ENCODE data around the gene ZNF784.

ZNF784 gene

GRCh38 chr19:55663846-55664536 is 39.6 kb upstream of the ZNF784 start:
- ChIA-PET CTCF (interaction anchor here (1.2 to 1.4 kb wide), 2 partner anchors 9 to 11 kb away, joined by 4 read pairs; no protein-coding TSS in a partner anchor), POLR2A (no interaction called here)
- Histone ChIP-seq H3K27me3 (replicated peaks in 2 of 5; ENCODE audit: control insufficient read depth in 4 of 5, insufficient read depth in 5 of 5, low read length in 4 of 5) (no peaks in the 10 kb centered on the region), H3K4me1 (ENCODE audit: control extremely low read depth in 1 of 4, control insufficient read depth in 4 of 4, insufficient read depth in 4 of 4, low read length in 3 of 4) (peaks cover 0 to 10% (median 3%) of the 10 kb centered on the region in 4 experiments), H3K27ac (ENCODE audit: insufficient read depth in 1 of 2, low read depth in 1 of 2, low read length in 2 of 2, poor library complexity in 1 of 2, severe bottlenecking in 2 of 2) (no peak overlapping the region), H3K36me3 (ENCODE audit: control insufficient read depth in 4 of 4, insufficient read depth in 4 of 4, low read length in 3 of 4) (peaks cover 14 to 93% (median 72%) of the 10 kb centered on the region in 4 experiments), H3K9me3 (ENCODE audit: control extremely low read depth in 1 of 5, control insufficient read depth in 4 of 5, insufficient read depth in 2 of 5, low read depth in 1 of 5, low read length in 4 of 5) (no peaks in the 10 kb centered on the region), H3K4me3 (ENCODE audit: control insufficient read depth in 1 of 7, extremely low read depth in 1 of 7, insufficient read depth in 4 of 7, low read depth in 2 of 7, low read length in 6 of 7) (no peak overlapping the region)
- no peak for DNase-seq
- 97% methylated on average over 19 of the region's 20 CpGs for WGBS (ENCODE audit: insufficient coverage)

DNA sequence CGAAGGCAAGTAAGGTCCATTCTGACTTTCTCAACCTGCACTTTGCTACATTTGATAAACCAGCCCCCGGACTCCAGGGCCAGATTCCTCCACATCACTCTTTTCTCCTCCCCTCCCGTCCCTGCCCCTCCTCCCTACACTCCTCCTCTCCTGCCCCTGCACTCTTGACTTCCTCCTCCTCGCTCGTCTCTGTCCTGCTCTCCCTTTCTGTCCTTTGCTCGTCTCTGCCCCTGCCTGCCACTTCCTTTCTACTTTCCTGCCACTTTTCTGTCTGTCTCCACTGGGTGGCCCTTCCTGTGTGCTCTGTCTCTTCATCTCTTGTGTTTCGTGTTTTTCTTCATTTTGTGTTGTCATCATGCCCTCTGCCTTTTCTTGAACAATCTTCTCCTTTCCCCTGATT is 37.5 kb upstream of the ZNF784 start:
- Histone ChIP-seq H3K27ac (ENCODE audit: insufficient read depth in 1 of 2, low read depth in 1 of 2, low read length in 2 of 2, poor library complexity in 1 of 2, severe bottlenecking in 2 of 2) (no peak overlapping the region), H3K4me1 (ENCODE audit: control extremely low read depth in 1 of 4, control insufficient read depth in 4 of 4, insufficient read depth in 4 of 4, low read length in 3 of 4) (peaks cover 6 to 32% (median 21%) of the 10 kb centered on the region in 4 experiments), H3K9me3 (ENCODE audit: control extremely low read depth in 1 of 5, control insufficient read depth in 4 of 5, insufficient read depth in 2 of 5, low read depth in 1 of 5, low read length in 4 of 5) (no peaks in the 10 kb centered on the region), H3K27me3 (replicated peaks in 2 of 5; ENCODE audit: control insufficient read depth in 4 of 5, insufficient read depth in 5 of 5, low read length in 4 of 5) (no peaks in the 10 kb centered on the region), H3K36me3 (ENCODE audit: control insufficient read depth in 4 of 4, insufficient read depth in 4 of 4, low read length in 3 of 4) (peaks cover 15 to 90% (median 63%) of the 10 kb centered on the region in 4 experiments), H3K4me3 (ENCODE audit: control insufficient read depth in 1 of 7, extremely low read depth in 1 of 7, insufficient read depth in 4 of 7, low read depth in 2 of 7, low read length in 6 of 7) (no peak overlapping the region)
- DNase-seq, result no peak
- 75% methylated on average over 7 of the region's 7 CpGs for WGBS (ENCODE audit: insufficient coverage)
- CTCF ChIA-PET, result no interaction called here
- POLR2A ChIA-PET, result no interaction called here

DNA sequence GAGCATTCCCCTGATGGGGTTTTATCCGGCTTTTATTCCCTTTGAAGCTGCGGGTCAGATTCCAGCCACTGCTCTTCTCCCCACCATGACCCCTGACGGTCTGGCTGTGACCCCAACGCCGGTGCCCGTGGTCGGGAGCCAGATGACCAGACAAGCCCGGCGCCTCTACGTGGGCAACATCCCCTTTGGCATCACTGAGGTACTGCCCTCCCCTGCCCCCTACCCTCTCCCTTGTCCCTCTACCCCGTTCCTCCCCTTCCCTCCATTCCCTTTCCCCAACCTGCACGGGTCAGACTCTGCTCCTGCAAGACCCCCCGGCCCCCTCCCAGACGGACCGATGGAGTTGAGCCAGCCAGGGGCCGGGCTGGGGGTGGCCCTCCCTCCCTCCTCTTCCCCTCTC is 36.6 kb upstream of the ZNF784 start:
- peaks cover 15 to 86% (median 58%) of the 10 kb centered on the region in 4 experiments for H3K36me3 ChIP-seq (ENCODE audit: control insufficient read depth in 4 of 4, insufficient read depth in 4 of 4, low read length in 3 of 4)
- CTCF ChIA-PET, result no interaction called here
- WGBS (ENCODE audit: insufficient coverage), result 95% methylated on average over 12 of the region's 16 CpGs
- POLR2A ChIA-PET, result no interaction called here
- peaks cover 14 to 40% (median 29%) of the 10 kb centered on the region in 4 experiments for H3K4me1 ChIP-seq (ENCODE audit: control extremely low read depth in 1 of 4, control insufficient read depth in 4 of 4, insufficient read depth in 4 of 4, low read length in 3 of 4)
- H3K27me3 ChIP-seq (replicated peaks in 2 of 5; ENCODE audit: control insufficient read depth in 4 of 5, insufficient read depth in 5 of 5, low read length in 4 of 5), result no peaks in the 10 kb centered on the region
- no peaks in the 10 kb centered on the region for H3K9me3 ChIP-seq (ENCODE audit: control extremely low read depth in 1 of 5, control insufficient read depth in 4 of 5, insufficient read depth in 2 of 5, low read depth in 1 of 5, low read length in 4 of 5)
- H3K4me3 ChIP-seq (ENCODE audit: control insufficient read depth in 1 of 7, extremely low read depth in 1 of 7, insufficient read depth in 4 of 7, low read depth in 2 of 7, low read length in 6 of 7), result no peak overlapping the region
- H3K27ac ChIP-seq (ENCODE audit: insufficient read depth in 1 of 2, low read depth in 1 of 2, low read length in 2 of 2, poor library complexity in 1 of 2, severe bottlenecking in 2 of 2), result no peak overlapping the region
- no peak for DNase-seq

DNA sequence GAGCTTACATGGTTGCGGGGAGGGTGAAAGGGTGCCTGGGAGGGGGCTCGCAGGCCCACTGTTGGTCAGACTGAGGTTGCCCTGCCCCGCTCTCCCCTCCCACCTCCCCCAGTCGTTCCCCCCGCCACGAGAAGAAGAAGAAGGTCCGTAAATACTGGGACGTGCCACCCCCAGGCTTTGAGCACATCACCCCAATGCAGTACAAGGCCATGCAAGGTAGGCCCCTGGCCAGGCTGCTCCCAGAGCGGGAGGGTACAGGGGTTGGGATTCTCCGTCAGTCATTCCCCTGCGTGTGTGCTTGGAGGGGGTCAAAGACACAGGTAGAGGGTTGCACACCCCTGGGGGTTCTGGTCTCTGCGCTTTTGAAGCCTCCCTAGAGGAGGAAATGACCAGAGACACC is 36.0 kb upstream of the ZNF784 start:
- Histone ChIP-seq H3K4me1 (ENCODE audit: control extremely low read depth in 1 of 4, control insufficient read depth in 4 of 4, insufficient read depth in 4 of 4, low read length in 3 of 4) (peaks cover 18 to 44% (median 34%) of the 10 kb centered on the region in 4 experiments), H3K27me3 (replicated peaks in 2 of 5; ENCODE audit: control insufficient read depth in 4 of 5, insufficient read depth in 5 of 5, low read length in 4 of 5) (no peaks in the 10 kb centered on the region), H3K4me3 (ENCODE audit: control insufficient read depth in 1 of 7, extremely low read depth in 1 of 7, insufficient read depth in 4 of 7, low read depth in 2 of 7, low read length in 6 of 7) (no peak overlapping the region), H3K27ac (ENCODE audit: insufficient read depth in 1 of 2, low read depth in 1 of 2, low read length in 2 of 2, poor library complexity in 1 of 2, severe bottlenecking in 2 of 2) (peak overlapping the region in 1 of 2 experiments; percentile 69), H3K9me3 (ENCODE audit: control extremely low read depth in 1 of 5, control insufficient read depth in 4 of 5, insufficient read depth in 2 of 5, low read depth in 1 of 5, low read length in 4 of 5) (no peaks in the 10 kb centered on the region), H3K36me3 (ENCODE audit: control insufficient read depth in 4 of 4, insufficient read depth in 4 of 4, low read length in 3 of 4) (peaks cover 15 to 85% (median 55%) of the 10 kb centered on the region in 4 experiments)
- no peak for DNase-seq
- ChIA-PET CTCF (no interaction called here), POLR2A (no interaction called here)
- WGBS (ENCODE audit: insufficient coverage), result 97% methylated on average over 5 of the region's 12 CpGs

DNA sequence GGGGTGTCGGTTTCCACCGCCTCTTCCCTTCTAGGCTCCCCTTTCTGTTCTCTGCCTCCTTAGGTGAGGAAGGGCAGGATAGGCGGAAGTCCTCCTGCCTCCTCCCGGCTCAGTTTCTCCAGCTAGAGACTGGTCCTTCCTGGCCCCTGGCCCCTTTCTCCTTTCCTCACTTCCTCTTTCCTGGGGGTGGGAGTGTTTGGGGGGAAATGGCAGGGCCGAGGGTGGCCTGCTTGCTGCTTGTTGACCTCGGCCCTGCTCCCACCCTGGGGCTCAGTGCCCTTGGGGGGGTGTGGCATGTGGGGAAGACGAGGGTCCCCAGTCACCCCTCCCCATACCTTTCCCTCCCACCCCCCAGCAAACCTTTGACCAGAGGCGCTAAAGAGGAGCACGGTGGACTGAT is 35.5 kb upstream of the ZNF784 start:
- POLR2A ChIA-PET, result no interaction called here
- H3K27me3 ChIP-seq (replicated peaks in 2 of 5; ENCODE audit: control insufficient read depth in 4 of 5, insufficient read depth in 5 of 5, low read length in 4 of 5), result no peaks in the 10 kb centered on the region
- H3K4me1 ChIP-seq (ENCODE audit: control extremely low read depth in 1 of 4, control insufficient read depth in 4 of 4, insufficient read depth in 4 of 4, low read length in 3 of 4), result peaks cover 18 to 44% (median 34%) of the 10 kb centered on the region in 4 experiments
- peak overlapping the region; percentile 33 to 69 for H3K27ac ChIP-seq (ENCODE audit: insufficient read depth in 1 of 2, low read depth in 1 of 2, low read length in 2 of 2, poor library complexity in 1 of 2, severe bottlenecking in 2 of 2)
- H3K36me3 ChIP-seq (ENCODE audit: control insufficient read depth in 4 of 4, insufficient read depth in 4 of 4, low read length in 3 of 4), result peaks cover 15 to 81% (median 53%) of the 10 kb centered on the region in 4 experiments
- 86% methylated on average over 4 of the region's 9 CpGs for WGBS (ENCODE audit: insufficient coverage)
- CTCF ChIA-PET, result no interaction called here
- H3K4me3 ChIP-seq (ENCODE audit: control insufficient read depth in 1 of 7, extremely low read depth in 1 of 7, insufficient read depth in 4 of 7, low read depth in 2 of 7, low read length in 6 of 7), result no peak overlapping the region
- H3K9me3 ChIP-seq (ENCODE audit: control extremely low read depth in 1 of 5, control insufficient read depth in 4 of 5, insufficient read depth in 2 of 5, low read depth in 1 of 5, low read length in 4 of 5), result no peaks in the 10 kb centered on the region
- no peak for DNase-seq

DNA sequence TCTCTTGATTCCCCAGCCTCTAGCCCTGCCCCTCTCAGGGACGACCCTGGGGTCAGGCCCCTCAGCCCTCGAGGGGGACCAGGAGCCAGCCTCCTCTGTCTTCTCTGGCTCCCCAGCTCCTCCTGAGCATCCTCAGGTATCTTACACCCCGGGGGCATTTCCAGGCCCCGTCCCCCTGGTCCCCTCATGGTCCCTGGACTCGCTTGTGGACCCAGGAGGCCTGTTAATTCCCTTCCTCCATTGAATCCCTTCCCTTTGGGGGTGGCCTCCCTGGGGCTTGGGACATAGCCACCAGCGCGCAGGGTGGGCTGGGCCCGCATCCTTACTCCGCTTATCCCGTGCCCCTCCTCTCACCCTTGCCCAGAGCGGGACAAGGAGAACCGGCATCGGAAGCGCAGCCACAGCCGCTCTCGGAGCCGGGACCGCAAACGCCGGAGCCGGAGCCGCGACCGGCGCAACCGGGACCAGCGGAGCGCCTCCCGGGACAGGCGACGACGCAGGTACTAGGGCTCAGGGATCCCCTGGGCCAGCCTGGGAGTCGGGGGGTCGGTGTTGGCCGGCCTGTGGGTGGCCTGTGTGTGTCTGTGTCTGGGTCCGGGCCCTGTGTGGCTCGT is 34.6 kb upstream of the ZNF784 start:
- H3K9me3 ChIP-seq (ENCODE audit: control extremely low read depth in 1 of 5, control insufficient read depth in 4 of 5, insufficient read depth in 2 of 5, low read depth in 1 of 5, low read length in 4 of 5), result no peaks in the 10 kb centered on the region
- ChIA-PET POLR2A (no interaction called here), CTCF (interaction anchor here (0.9 to 3.4 kb wide), 3 partner anchors 8 to 26 kb away, joined by 3 to 18 read pairs (median 3); no protein-coding TSS in a partner anchor)
- H3K4me3 ChIP-seq (ENCODE audit: control insufficient read depth in 1 of 7, extremely low read depth in 1 of 7, insufficient read depth in 4 of 7, low read depth in 2 of 7, low read length in 6 of 7), result no peak overlapping the region
- no peak for DNase-seq
- H3K4me1 ChIP-seq (ENCODE audit: control extremely low read depth in 1 of 4, control insufficient read depth in 4 of 4, insufficient read depth in 4 of 4, low read length in 3 of 4), result peaks cover 18 to 44% (median 34%) of the 10 kb centered on the region in 4 experiments
- peak overlapping the region; percentile 25 to 69 for H3K27ac ChIP-seq (ENCODE audit: insufficient read depth in 1 of 2, low read depth in 1 of 2, low read length in 2 of 2, poor library complexity in 1 of 2, severe bottlenecking in 2 of 2)
- H3K27me3 ChIP-seq (replicated peaks in 2 of 5; ENCODE audit: control insufficient read depth in 4 of 5, insufficient read depth in 5 of 5, low read length in 4 of 5), result no peaks in the 10 kb centered on the region
- 97% methylated on average over 29 of the region's 37 CpGs for WGBS (ENCODE audit: insufficient coverage)
- peaks cover 11 to 75% (median 47%) of the 10 kb centered on the region in 4 experiments for H3K36me3 ChIP-seq (ENCODE audit: control insufficient read depth in 4 of 4, insufficient read depth in 4 of 4, low read length in 3 of 4)
